ENCODE measurements around the gene SSH3. TPM values are rescaled to one million over a fixed set of nuclear protein-coding genes. Genes with fewer than 3 reads are reported as not detected.
"Not testable (repeated sequence)": the region's sequence is repeated elsewhere in the genome, so short reads cannot be mapped to it uniquely, and the experiment has no call there.

Gene SSH3
- polyA plus RNA-seq, 1 of the 3 experiments (the other 2 are of a cell fraction) = 13.5 TPM

DNA sequence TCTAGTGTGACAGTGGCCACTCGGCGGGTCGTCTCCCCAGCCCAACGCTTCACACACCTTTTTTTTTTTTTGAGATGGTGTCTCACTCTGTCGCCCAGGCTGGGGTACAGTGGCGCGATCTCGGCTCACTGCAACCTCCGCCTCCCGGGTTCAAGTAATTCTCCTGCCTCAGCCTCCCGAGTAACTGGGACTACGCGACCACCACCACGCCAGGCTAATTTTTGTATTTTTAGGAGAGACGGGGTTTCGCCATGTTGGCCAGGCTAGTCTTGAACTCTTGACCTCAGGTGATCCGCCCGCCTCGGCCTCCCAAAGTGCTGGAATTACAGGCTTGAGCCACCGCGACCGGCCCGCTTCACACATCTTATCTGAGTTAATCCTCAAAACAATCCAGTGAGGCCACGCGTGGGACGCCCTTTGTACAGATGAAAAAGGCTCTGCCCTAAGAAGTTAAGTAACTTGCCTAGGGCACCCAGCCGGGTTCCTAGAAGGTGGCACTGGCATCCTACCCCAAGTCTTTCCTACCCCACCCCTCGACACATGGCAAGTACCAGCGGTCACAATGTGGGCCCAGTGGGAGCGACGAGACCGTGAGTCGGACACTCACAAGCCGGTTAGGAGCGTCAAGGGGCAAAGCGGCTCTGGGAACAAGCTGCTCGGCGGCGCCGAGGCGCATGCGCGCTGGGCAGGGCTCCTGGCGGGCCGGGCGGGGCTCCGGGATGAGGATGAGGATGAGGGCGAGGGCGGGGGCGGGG, 42.3 kb upstream of the SSH3 start:
- H4K20me1 ChIP-seq (ENCODE audit: insufficient read depth); H3K9me3 ChIP-seq; H3K79me2 ChIP-seq (ENCODE audit: insufficient read depth); H3K27me3 ChIP-seq (ENCODE audit: insufficient read depth); H3K27ac ChIP-seq (ENCODE audit: low read depth in 2 of 2, low read length in 1 of 2); H3K9me2 ChIP-seq; H3K9ac ChIP-seq: not testable (repeated sequence)
- Histone ChIP-seq H3K4me1 (ENCODE audit: control insufficient read depth in 1 of 2, insufficient read depth in 2 of 2, low read depth in 1 of 2, low read length in 1 of 2) (peaks cover 9 to 20% of the 10 kb centered on the region in 2 experiments; a peak in 2 of 4 replicates), H3F3A (replicated peaks; ENCODE audit: insufficient read depth) (peaks cover 25% of the 10 kb centered on the region), H3K4me2 (peak overlapping the region; percentile 60), H2AFZ (ENCODE audit: low read depth) (peak overlapping the region; percentile 61; the same call in 1 of the 2 replicates), H3K4me3 (ENCODE audit: low read depth in 2 of 2, low read length in 1 of 2) (peak overlapping the region; percentile 29 to 47; a peak in 2 of 4 replicates), H3K36me3 (replicated peaks in 1 of 2; ENCODE audit: control insufficient read depth in 1 of 2, insufficient read depth in 2 of 2, low read length in 1 of 2) (peaks cover 11 to 14% of the 10 kb centered on the region in 2 experiments)
- WGBS (ENCODE audit: low lambda C conversion rate) = 62% methylated on average over 39 of the region's 50 CpGs
- peak; percentile 86 for DNase-seq
- POLR2A ChIA-PET = interaction anchor here (0.6 to 3.2 kb wide), 3 partner anchors 10 to 57 kb away, joined by 3 to 19 read pairs (median 3); partner anchors contain the start of gene ANKRD13D
- CTCF ChIA-PET = interaction anchor here (0.6 to 10.0 kb wide), 39 partner anchors 9 to 251 kb away, joined by 3 to 274 read pairs (median 6); partner anchors contain the start of genes ANKRD13D, CLCF1, RAD9A and SSH3
- peak; percentile 63 for TF ChIP-seq NRF1 (IDR thresholded peaks at IDR 0.05; ENCODE audit: low read depth, low read length)
- TF ChIP-seq POLR2AphosphoS5 (IDR thresholded peaks at IDR 0.05; ENCODE audit: low read depth, low read length) = peak; percentile 32; the same call in 1 of the 2 replicates

DNA sequence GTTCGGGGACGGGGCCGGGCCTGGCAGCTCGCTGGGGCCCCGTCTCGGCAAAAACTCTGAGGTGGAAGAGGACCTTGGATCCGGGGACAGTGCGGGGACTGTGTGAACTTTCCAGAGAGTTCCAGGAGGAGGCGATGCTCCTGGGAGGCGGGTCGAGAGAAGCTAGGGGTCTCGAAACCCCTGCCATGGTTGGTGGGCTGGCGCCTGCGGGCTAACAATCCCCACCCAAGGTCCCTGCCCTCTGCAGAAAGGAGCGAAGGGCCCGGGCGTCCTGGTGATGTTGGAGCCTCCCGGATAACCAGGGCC, 41.7 kb upstream of the SSH3 start:
- H3K79me2 ChIP-seq (ENCODE audit: insufficient read depth) = peaks cover under 1% of the 10 kb centered on the region
- peak overlapping the region; percentile 60 for H3K4me2 ChIP-seq
- H3F3A ChIP-seq (replicated peaks; ENCODE audit: insufficient read depth) = peaks cover 25% of the 10 kb centered on the region
- H3K9me2 ChIP-seq = no peaks in the 10 kb centered on the region
- 0 out of 2 replicates have a peak overlapping the region, but pooled peaks have one; percentile 71 for H2AFZ ChIP-seq (ENCODE audit: low read depth)
- no peaks in the 10 kb centered on the region for H4K20me1 ChIP-seq (ENCODE audit: insufficient read depth)
- no peak overlapping the region for H3K9ac ChIP-seq
- CTCF ChIA-PET = interaction anchor here (0.6 to 10.0 kb wide), 57 partner anchors 8 to 251 kb away, joined by 3 to 274 read pairs (median 5); partner anchors contain the start of genes ANKRD13D, CLCF1, POLD4 and RAD9A
- 40% methylated on average over 16 of the region's 18 CpGs for WGBS (ENCODE audit: low lambda C conversion rate)
- no peaks in the 10 kb centered on the region for H3K27me3 ChIP-seq (ENCODE audit: insufficient read depth)
- POLR2A ChIA-PET = interaction anchor here (0.6 to 3.2 kb wide), 5 partner anchors 10 to 200 kb away, joined by 3 to 19 read pairs (median 3); partner anchors contain the start of genes ANKRD13D and RAD9A
- H3K9me3 ChIP-seq = no peaks in the 10 kb centered on the region
- peaks cover 8 to 10% of the 10 kb centered on the region in 2 experiments for H3K36me3 ChIP-seq (replicated peaks in 1 of 2; ENCODE audit: control insufficient read depth in 1 of 2, insufficient read depth in 2 of 2, low read length in 1 of 2)
- TF ChIP-seq, protein P1, sequence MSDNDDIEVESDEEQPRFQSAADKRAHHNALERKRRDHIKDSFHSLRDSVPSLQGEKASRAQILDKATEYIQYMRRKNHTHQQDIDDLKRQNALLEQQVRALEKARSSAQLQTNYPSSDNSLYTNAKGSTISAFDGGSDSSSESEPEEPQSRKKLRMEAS (IDR thresholded peaks at IDR 0.05; ENCODE audit: low read depth) = no peak
- TF ChIP-seq, protein P2, sequence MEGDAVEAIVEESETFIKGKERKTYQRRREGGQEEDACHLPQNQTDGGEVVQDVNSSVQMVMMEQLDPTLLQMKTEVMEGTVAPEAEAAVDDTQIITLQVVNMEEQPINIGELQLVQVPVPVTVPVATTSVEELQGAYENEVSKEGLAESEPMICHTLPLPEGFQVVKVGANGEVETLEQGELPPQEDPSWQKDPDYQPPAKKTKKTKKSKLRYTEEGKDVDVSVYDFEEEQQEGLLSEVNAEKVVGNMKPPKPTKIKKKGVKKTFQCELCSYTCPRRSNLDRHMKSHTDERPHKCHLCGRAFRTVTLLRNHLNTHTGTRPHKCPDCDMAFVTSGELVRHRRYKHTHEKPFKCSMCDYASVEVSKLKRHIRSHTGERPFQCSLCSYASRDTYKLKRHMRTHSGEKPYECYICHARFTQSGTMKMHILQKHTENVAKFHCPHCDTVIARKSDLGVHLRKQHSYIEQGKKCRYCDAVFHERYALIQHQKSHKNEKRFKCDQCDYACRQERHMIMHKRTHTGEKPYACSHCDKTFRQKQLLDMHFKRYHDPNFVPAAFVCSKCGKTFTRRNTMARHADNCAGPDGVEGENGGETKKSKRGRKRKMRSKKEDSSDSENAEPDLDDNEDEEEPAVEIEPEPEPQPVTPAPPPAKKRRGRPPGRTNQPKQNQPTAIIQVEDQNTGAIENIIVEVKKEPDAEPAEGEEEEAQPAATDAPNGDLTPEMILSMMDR (IDR thresholded peaks at IDR 0.05) = peak; percentile 48
- no peak overlapping the region for H3K27ac ChIP-seq (ENCODE audit: low read depth in 2 of 2, low read length in 1 of 2)
- peaks cover 9 to 20% of the 10 kb centered on the region in 2 experiments; a peak in 2 of 4 replicates for H3K4me1 ChIP-seq (ENCODE audit: control insufficient read depth in 1 of 2, insufficient read depth in 2 of 2, low read depth in 1 of 2, low read length in 1 of 2)
- peak overlapping the region; percentile 29 to 47; a peak in 1 of 4 replicates for H3K4me3 ChIP-seq (ENCODE audit: low read depth in 2 of 2, low read length in 1 of 2)
- DNase-seq = no peak
